ENCODE measurements around the gene INPP4A. TPM values are rescaled to one million over a fixed set of nuclear protein-coding genes. Genes with fewer than 3 reads are reported as not detected.
A peak's percentile ranks its signal among the peaks of the same experiment; 100 is the strongest.

INPP4A gene
- total and polyA plus RNA-seq, 2 of the 13 experiments (the other 11 are each of a cell fraction or from before 2014, with no cell fraction given): 10.1 to 10.9 TPM

GRCh38 chr2:98608116-98608961 is 163.7 kb downstream of the INPP4A start, which contains the start of the genes COA5 and UNC50 (continued):
- peak; percentile 71; the same call in 1 of the 2 replicates for TF ChIP-seq ZNF609 (CRISPR knock-in tag; IDR thresholded peaks at IDR 0.05; ENCODE audit: borderline replicate concordance)
- peak; percentile 91 for TF ChIP-seq CREB1 (IDR thresholded peaks at IDR 0.05)
- peak; percentile 82 for TF ChIP-seq CREB1 (CRISPR knock-in tag; IDR thresholded peaks at IDR 0.05)
- TF ChIP-seq GLI4 (CRISPR knock-in tag; IDR thresholded peaks at IDR 0.05; ENCODE audit: borderline replicate concordance): peak; percentile 99
- peak; percentile 98 for TF ChIP-seq ZNF639 (CRISPR knock-in tag; conservative IDR thresholded peaks at IDR 0.05)
- TF ChIP-seq SNAPC4 (CRISPR knock-in tag; IDR thresholded peaks at IDR 0.05): peak; percentile 78
- peak; percentile 95 for TF ChIP-seq ZNF780A (CRISPR knock-in tag; IDR thresholded peaks at IDR 0.05)
